Measurements from ENCODE around the gene PREB. TPM values are rescaled to one million over a fixed set of nuclear protein-coding genes. Genes with fewer than 3 reads are reported as not detected.

Gene PREB
- total RNA-seq, 1 donor, result 45.2 TPM

- H4K20me1 ChIP-seq (ENCODE audit: insufficient read depth, low read length), result no peaks in the 10 kb centered on the region
- H3K27ac ChIP-seq (ENCODE audit: low read depth, low read length), result no peak overlapping the region
- H3K79me2 ChIP-seq (ENCODE audit: insufficient read depth, low read length), result no peaks in the 10 kb centered on the region
- DNase-seq (ENCODE audit: insufficient read length, low spot score, missing footprints), result no peak
- TF ChIP-seq, protein P1, sequence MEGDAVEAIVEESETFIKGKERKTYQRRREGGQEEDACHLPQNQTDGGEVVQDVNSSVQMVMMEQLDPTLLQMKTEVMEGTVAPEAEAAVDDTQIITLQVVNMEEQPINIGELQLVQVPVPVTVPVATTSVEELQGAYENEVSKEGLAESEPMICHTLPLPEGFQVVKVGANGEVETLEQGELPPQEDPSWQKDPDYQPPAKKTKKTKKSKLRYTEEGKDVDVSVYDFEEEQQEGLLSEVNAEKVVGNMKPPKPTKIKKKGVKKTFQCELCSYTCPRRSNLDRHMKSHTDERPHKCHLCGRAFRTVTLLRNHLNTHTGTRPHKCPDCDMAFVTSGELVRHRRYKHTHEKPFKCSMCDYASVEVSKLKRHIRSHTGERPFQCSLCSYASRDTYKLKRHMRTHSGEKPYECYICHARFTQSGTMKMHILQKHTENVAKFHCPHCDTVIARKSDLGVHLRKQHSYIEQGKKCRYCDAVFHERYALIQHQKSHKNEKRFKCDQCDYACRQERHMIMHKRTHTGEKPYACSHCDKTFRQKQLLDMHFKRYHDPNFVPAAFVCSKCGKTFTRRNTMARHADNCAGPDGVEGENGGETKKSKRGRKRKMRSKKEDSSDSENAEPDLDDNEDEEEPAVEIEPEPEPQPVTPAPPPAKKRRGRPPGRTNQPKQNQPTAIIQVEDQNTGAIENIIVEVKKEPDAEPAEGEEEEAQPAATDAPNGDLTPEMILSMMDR (IDR thresholded peaks at IDR 0.05; ENCODE audit: extremely low read depth, low read depth, low read length), result no peak
- H3K4me3 ChIP-seq (ENCODE audit: insufficient read depth, low read length), result no peak overlapping the region
- H3K4me2 ChIP-seq (ENCODE audit: insufficient read depth, low read length), result no peak overlapping the region
- H3K9me3 ChIP-seq (ENCODE audit: low read depth, low read length), result no peaks in the 10 kb centered on the region
- no peaks in the 10 kb centered on the region for H3K36me3 ChIP-seq (ENCODE audit: insufficient read depth, low read length)
- peaks cover 4% of the 10 kb centered on the region for H3K27me3 ChIP-seq (ENCODE audit: insufficient read depth, low read length)
- H3K4me1 ChIP-seq (ENCODE audit: insufficient read depth, low read length), result no peaks in the 10 kb centered on the region
- no peak overlapping the region for H2AFZ ChIP-seq (ENCODE audit: low read length)
These were observed 25.4 kb downstream of the PREB start for GRCh38 chr2:27109083-27109482.

DNA sequence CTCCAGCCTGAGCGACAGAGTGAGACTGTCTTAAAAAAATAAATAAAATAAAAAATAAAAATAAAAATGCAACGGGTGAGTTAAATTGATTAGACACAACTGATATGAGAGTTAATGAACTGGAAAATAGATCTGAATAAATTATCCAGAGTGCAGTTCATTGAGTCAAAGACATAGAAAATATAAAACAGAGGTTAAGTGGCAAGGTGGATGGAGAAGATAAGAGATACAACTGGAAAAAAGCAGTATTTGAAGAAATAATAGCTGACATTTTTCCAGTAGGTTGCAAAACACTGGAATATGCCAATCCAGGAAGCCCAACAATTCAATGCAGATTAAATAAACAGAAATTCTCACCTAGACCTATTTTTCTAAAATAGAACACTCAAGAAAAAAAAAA lies 26.2 kb downstream of the PREB start:
- H3K4me3 ChIP-seq (ENCODE audit: insufficient read depth, low read length), result no peak overlapping the region
- no peaks in the 10 kb centered on the region for H3K36me3 ChIP-seq (ENCODE audit: insufficient read depth, low read length)
- TF ChIP-seq, protein P1 (IDR thresholded peaks at IDR 0.05; ENCODE audit: extremely low read depth, low read depth, low read length), result no peak
- H3K79me2 ChIP-seq (ENCODE audit: insufficient read depth, low read length), result no peaks in the 10 kb centered on the region
- H3K27me3 ChIP-seq (ENCODE audit: insufficient read depth, low read length), result peaks cover 4% of the 10 kb centered on the region
- H2AFZ ChIP-seq (ENCODE audit: low read length), result no peak overlapping the region
- no peak for DNase-seq (ENCODE audit: insufficient read length, low spot score, missing footprints)
- no peaks in the 10 kb centered on the region for H4K20me1 ChIP-seq (ENCODE audit: insufficient read depth, low read length)
- H3K4me2 ChIP-seq (ENCODE audit: insufficient read depth, low read length), result no peak overlapping the region
- H3K4me1 ChIP-seq (ENCODE audit: insufficient read depth, low read length), result no peaks in the 10 kb centered on the region
- H3K9me3 ChIP-seq (ENCODE audit: low read depth, low read length), result no peaks in the 10 kb centered on the region
- no peak overlapping the region for H3K27ac ChIP-seq (ENCODE audit: low read depth, low read length)

GRCh38 chr2:27105981-27106380 lies 28.5 kb downstream of the PREB start:
- Histone ChIP-seq H3K4me2 (ENCODE audit: insufficient read depth, low read length) (no peak overlapping the region), H3K36me3 (ENCODE audit: insufficient read depth, low read length) (no peaks in the 10 kb centered on the region), H3K4me3 (ENCODE audit: insufficient read depth, low read length) (no peak overlapping the region), H3K4me1 (ENCODE audit: insufficient read depth, low read length) (no peaks in the 10 kb centered on the region), H2AFZ (ENCODE audit: low read length) (no peak overlapping the region), H3K27me3 (ENCODE audit: insufficient read depth, low read length) (peaks cover 4% of the 10 kb centered on the region), H3K79me2 (ENCODE audit: insufficient read depth, low read length) (no peaks in the 10 kb centered on the region), H3K27ac (ENCODE audit: low read depth, low read length) (no peak overlapping the region), H3K9me3 (ENCODE audit: low read depth, low read length) (no peaks in the 10 kb centered on the region), H4K20me1 (ENCODE audit: insufficient read depth, low read length) (no peaks in the 10 kb centered on the region)
- DNase-seq (ENCODE audit: insufficient read length, low spot score, missing footprints), result peak; percentile 71
- TF ChIP-seq, protein P1 (IDR thresholded peaks at IDR 0.05; ENCODE audit: extremely low read depth, low read depth, low read length), result no peak

DNA sequence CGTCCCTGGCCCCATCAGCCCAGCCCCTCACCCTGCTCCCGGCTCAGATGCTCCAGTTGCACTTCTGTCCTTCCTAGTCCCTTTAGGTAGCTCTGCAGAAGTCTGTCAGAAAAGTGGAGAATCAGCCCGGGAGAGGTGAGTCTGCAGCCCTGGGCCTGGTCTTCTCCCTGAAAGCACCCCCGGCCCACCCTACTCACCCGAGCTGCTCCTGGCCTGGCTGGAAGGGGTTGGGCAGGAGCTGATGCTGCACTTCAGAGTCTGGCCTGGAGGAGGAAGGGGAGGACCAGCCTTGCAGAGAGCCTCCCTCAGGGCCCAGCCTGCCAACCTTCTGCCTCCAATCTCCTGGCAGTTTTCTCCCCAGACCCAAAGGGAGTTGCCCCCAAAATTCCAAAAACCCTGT lies 32.1 kb downstream of the PREB start:
- Histone ChIP-seq H3K4me3 (ENCODE audit: insufficient read depth, low read length) (no peak overlapping the region), H3K27ac (ENCODE audit: low read depth, low read length) (no peak overlapping the region), H3K4me1 (ENCODE audit: insufficient read depth, low read length) (no peaks in the 10 kb centered on the region), H4K20me1 (ENCODE audit: insufficient read depth, low read length) (no peaks in the 10 kb centered on the region), H3K9me3 (ENCODE audit: low read depth, low read length) (no peaks in the 10 kb centered on the region), H3K27me3 (ENCODE audit: insufficient read depth, low read length) (peaks cover 4% of the 10 kb centered on the region), H3K4me2 (ENCODE audit: insufficient read depth, low read length) (no peak overlapping the region), H3K36me3 (ENCODE audit: insufficient read depth, low read length) (no peaks in the 10 kb centered on the region), H2AFZ (ENCODE audit: low read length) (no peak overlapping the region), H3K79me2 (ENCODE audit: insufficient read depth, low read length) (no peaks in the 10 kb centered on the region)
- DNase-seq (ENCODE audit: insufficient read length, low spot score, missing footprints), result peak; percentile 19
- TF ChIP-seq, protein P1 (IDR thresholded peaks at IDR 0.05; ENCODE audit: extremely low read depth, low read depth, low read length), result no peak
